Karpas-422 (cell line): ENCODE results near the gene TIMM50. TPM values are rescaled to one million over a fixed set of nuclear protein-coding genes. Genes with fewer than 3 reads are reported as not detected.

ENCODE experiments used
- DNase-seq: peaks from one replicate; pipeline ENCODE4 v3.0.0-alpha.2; 2015
- H2AFZ ChIP-seq: fragments of 200-600 bp; sonication (generic); 2 replicates; pipeline ENCODE4 v1.6.1; 2014; ENCODE audit warnings: antibody characterized with exemption, low read length, mixed read lengths
- H3K27ac ChIP-seq: fragments of 200-600 bp; sonication (generic); 2 replicates; pipeline ENCODE4 v1.5.1; 2014; ENCODE audit warnings: mild to moderate bottlenecking, low read length, moderate library complexity
- H3K27me3 ChIP-seq: fragments of 200-600 bp; sonication (generic); 2 replicates; pipeline ENCODE4 v1.6.1; 2014; ENCODE audit warnings: low read length, mixed read lengths
- H3K36me3 ChIP-seq: fragments of 200-600 bp; sonication (generic); 2 replicates; pipeline ENCODE4 v1.6.1; 2014; ENCODE audit warnings: low read length, mixed read lengths; ENCODE audit not compliant: insufficient read depth
- H3K4me1 ChIP-seq: fragments of 200-600 bp; sonication (generic); 2 replicates; pipeline ENCODE4 v1.6.1; 2014; ENCODE audit warnings: mild to moderate bottlenecking, low read length, mixed read lengths
- H3K4me2 ChIP-seq: fragments of 200-600 bp; sonication (generic); 2 replicates; pipeline ENCODE4 v1.6.1; 2014; ENCODE audit warnings: low read length, low read depth, mild to moderate bottlenecking; ENCODE audit not compliant: poor library complexity, severe bottlenecking
- H3K4me3 ChIP-seq: fragments of 200-600 bp; sonication (generic); 2 replicates; pipeline ENCODE4 v1.5.1; 2014; ENCODE audit warnings: mild to moderate bottlenecking, antibody characterized with exemption, low read length, mixed read lengths
- H3K79me2 ChIP-seq: fragments of 200-600 bp; sonication (generic); 2 replicates; pipeline ENCODE4 v1.6.1; 2014; ENCODE audit warnings: mild to moderate bottlenecking, low read length, mixed read lengths
- H3K9ac ChIP-seq: fragments of 200-600 bp; sonication (generic); 2 replicates; pipeline ENCODE4 v1.6.0; 2014; ENCODE audit warnings: low read length
- H3K9me2 ChIP-seq: fragments of 200-600 bp; sonication (generic), shearing (Covaris generic); replicated peaks from 2 replicates; pipeline ENCODE4 v1.6.0; 2014; ENCODE audit warnings: mild to moderate bottlenecking, low read length, moderate library complexity; ENCODE audit not compliant: insufficient read depth
- H3K9me3 ChIP-seq: fragments of 300-700, 200-600 bp; sonication (generic); 2 replicates; pipeline ENCODE4 v1.6.1; 2014; ENCODE audit warnings: low read length, mixed read lengths
- H4K20me1 ChIP-seq: fragments of 200-600 bp; sonication (generic); 2 replicates; pipeline ENCODE4 v1.6.1; 2014; ENCODE audit warnings: mild to moderate bottlenecking, antibody characterized with exemption, low read length, low read depth; ENCODE audit not compliant: insufficient read depth
- total RNA-seq: library from RNA; depleted of rRNA; stranded (reverse); fragments of >200 nt; shearing (Covaris generic); gene quantifications from 2 replicates; pipeline ENCODE4 v1.2.3, GENCODE V29; 2014; ENCODE audit warnings: low replicate concordance

TIMM50 gene
- total RNA-seq, 1 experiment from 2014 or later = 61.2 TPM

- Histone ChIP-seq H3K4me1 (no peaks in the 10 kb centered on the region), H3K36me3 (peaks cover 12% of the 10 kb centered on the region; the same call in 1 of the 2 replicates), H3K9ac (no peak overlapping the region), H4K20me1 (no peaks in the 10 kb centered on the region), H3K27me3 (no peaks in the 10 kb centered on the region), H2AFZ (no peak overlapping the region), H3K79me2 (no peaks in the 10 kb centered on the region), H3K9me2 (no peaks in the 10 kb centered on the region), H3K4me3 (no peak overlapping the region), H3K9me3 (no peaks in the 10 kb centered on the region), H3K4me2 (no peak overlapping the region), H3K27ac (no peak overlapping the region)
- DNase-seq = no peak
Observed at GRCh38 chr19:39489756-39490155, 9.1 kb downstream of the TIMM50 start.

- Histone ChIP-seq H3K27ac (no peak overlapping the region), H3K9ac (no peak overlapping the region), H3K9me3 (no peaks in the 10 kb centered on the region), H3K4me2 (no peak overlapping the region), H2AFZ (no peak overlapping the region), H3K4me3 (no peak overlapping the region), H3K27me3 (no peaks in the 10 kb centered on the region), H3K36me3 (peaks cover 10% of the 10 kb centered on the region; the same call in 1 of the 2 replicates), H3K79me2 (no peaks in the 10 kb centered on the region), H4K20me1 (no peaks in the 10 kb centered on the region), H3K4me1 (no peaks in the 10 kb centered on the region), H3K9me2 (no peaks in the 10 kb centered on the region)
- no peak for DNase-seq
Observed at GRCh38 chr19:39492225-39492624, 11.6 kb downstream of the TIMM50 start.

- no peaks in the 10 kb centered on the region for H3K9me3 ChIP-seq
- H3K4me2 ChIP-seq = no peak overlapping the region
- H2AFZ ChIP-seq = no peak overlapping the region
- no peak for DNase-seq
- peaks cover 10% of the 10 kb centered on the region; the same call in 1 of the 2 replicates for H3K36me3 ChIP-seq
- H4K20me1 ChIP-seq = no peaks in the 10 kb centered on the region
- no peak overlapping the region for H3K4me3 ChIP-seq
- peaks cover 4% of the 10 kb centered on the region for H3K4me1 ChIP-seq
- no peak overlapping the region for H3K9ac ChIP-seq
- no peaks in the 10 kb centered on the region for H3K27me3 ChIP-seq
- H3K27ac ChIP-seq = no peak overlapping the region
- no peaks in the 10 kb centered on the region for H3K9me2 ChIP-seq
- H3K79me2 ChIP-seq = no peaks in the 10 kb centered on the region
Observed at GRCh38 chr19:39492788-39493187, 12.2 kb downstream of the TIMM50 start.

- Histone ChIP-seq H3K9me2 (no peaks in the 10 kb centered on the region), H3K4me2 (no peak overlapping the region), H2AFZ (no peak overlapping the region), H3K27ac (no peak overlapping the region), H3K9me3 (no peaks in the 10 kb centered on the region), H3K27me3 (no peaks in the 10 kb centered on the region), H3K36me3 (no peaks in the 10 kb centered on the region), H4K20me1 (no peaks in the 10 kb centered on the region), H3K4me1 (peaks cover 21% of the 10 kb centered on the region), H3K79me2 (no peaks in the 10 kb centered on the region), H3K9ac (no peak overlapping the region), H3K4me3 (no peak overlapping the region)
- no peak for DNase-seq
Observed at GRCh38 chr19:39494661-39495060, 14.0 kb downstream of the TIMM50 start.

- no peaks in the 10 kb centered on the region for H3K27me3 ChIP-seq
- H2AFZ ChIP-seq = no peak overlapping the region
- H3K4me1 ChIP-seq = peaks cover 21% of the 10 kb centered on the region
- H3K79me2 ChIP-seq = no peaks in the 10 kb centered on the region
- H3K9me3 ChIP-seq = no peaks in the 10 kb centered on the region
- H3K9me2 ChIP-seq = no peaks in the 10 kb centered on the region
- no peak overlapping the region for H3K4me2 ChIP-seq
- H3K4me3 ChIP-seq = no peak overlapping the region
- H3K9ac ChIP-seq = no peak overlapping the region
- H3K27ac ChIP-seq = no peak overlapping the region
- H3K36me3 ChIP-seq = no peaks in the 10 kb centered on the region
- H4K20me1 ChIP-seq = no peaks in the 10 kb centered on the region
- DNase-seq = no peak
Observed at GRCh38 chr19:39496063-39496462, 15.4 kb downstream of the TIMM50 start.

DNA sequence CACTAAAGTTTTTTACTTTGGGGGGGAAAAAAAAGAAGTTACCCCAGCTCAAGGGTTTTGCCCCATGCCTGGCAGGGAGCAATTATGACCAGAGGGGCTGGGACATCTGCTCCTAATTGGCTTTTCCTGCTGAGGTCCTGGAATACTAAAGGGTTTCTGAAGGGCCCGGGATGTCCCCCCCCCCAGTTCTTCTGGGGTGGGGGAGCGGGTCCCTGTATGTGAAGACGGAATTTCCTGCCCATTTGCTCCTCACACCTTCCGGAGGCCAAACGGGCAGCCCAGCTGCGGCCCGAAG, 17.0 kb downstream of the TIMM50 start:
- Histone ChIP-seq H3K4me1 (peaks cover 21% of the 10 kb centered on the region), H2AFZ (no peak overlapping the region), H3K9me2 (no peaks in the 10 kb centered on the region), H3K27me3 (no peaks in the 10 kb centered on the region), H3K36me3 (no peaks in the 10 kb centered on the region), H3K27ac (no peak overlapping the region), H3K9me3 (no peaks in the 10 kb centered on the region), H3K79me2 (no peaks in the 10 kb centered on the region), H4K20me1 (no peaks in the 10 kb centered on the region), H3K4me3 (peak overlapping the region; percentile 26; the same call in 1 of the 2 replicates), H3K4me2 (peak overlapping the region; percentile 55), H3K9ac (no peak overlapping the region)
- DNase-seq = no peak

- Histone ChIP-seq H3K79me2 (no peaks in the 10 kb centered on the region), H3K9me3 (no peaks in the 10 kb centered on the region), H4K20me1 (no peaks in the 10 kb centered on the region), H3K27ac (no peak overlapping the region), H3K4me3 (peak overlapping the region; percentile 27; the same call in 1 of the 2 replicates), H3K4me1 (peaks cover 21% of the 10 kb centered on the region), H2AFZ (no peak overlapping the region), H3K27me3 (no peaks in the 10 kb centered on the region), H3K9ac (peak overlapping the region; percentile 33; the same call in 1 of the 2 replicates), H3K9me2 (no peaks in the 10 kb centered on the region), H3K4me2 (peak overlapping the region; percentile 55), H3K36me3 (no peaks in the 10 kb centered on the region)
- DNase-seq = peak; percentile 69
Observed at GRCh38 chr19:39497996-39498797, 17.6 kb downstream of the TIMM50 start.

- DNase-seq = no peak
- peaks cover 21% of the 10 kb centered on the region for H3K4me1 ChIP-seq
- H3K27ac ChIP-seq = no peak within 1 kb of the TSS
- no peaks in the 10 kb centered on the region for H3K27me3 ChIP-seq
- no peak within 1 kb of the TSS for H2AFZ ChIP-seq
- no peaks in the 10 kb centered on the region for H3K9me2 ChIP-seq
- no peaks in the 10 kb centered on the region for H4K20me1 ChIP-seq
- peak within 1 kb of the TSS; percentile 45 for H3K9ac ChIP-seq
- no peaks in the 10 kb centered on the region for H3K36me3 ChIP-seq
- no peaks in the 10 kb centered on the region for H3K79me2 ChIP-seq
- H3K4me3 ChIP-seq = peak within 1 kb of the TSS; percentile 47; the same call in 1 of the 2 replicates
- H3K4me2 ChIP-seq = peak within 1 kb of the TSS; percentile 55
- no peaks in the 10 kb centered on the region for H3K9me3 ChIP-seq
Observed at GRCh38 chr19:39498798-39499642, 18.4 kb downstream of the TIMM50 start, which contains the start of gene DLL3. Gene DLL3, plus strand, starts transcription at chr19:39498947. Its CDS starts 28 bp downstream, at chr19:39498975.
